GM12865 (cell line): Measurements from ENCODE around the gene ARHGAP30.

Experiments used
- DNase-seq: peaks from one replicate; pipeline ENCODE4 v3.0.0; 2010; ENCODE audit warnings: low read depth
- H3K4me3 ChIP-seq: 2 replicates; pipeline ENCODE4 v1.5.1; 2011; ENCODE audit warnings: mild to moderate bottlenecking, low read depth, low read length, control low read depth
- TF ChIP-seq, protein P1 (sequence below): IDR thresholded peaks from 2 replicates; pipeline ENCODE4 v1.5.1; 2011; ENCODE audit warnings: low read length, control low read depth, low read depth, inconsistent platforms; ENCODE audit not compliant: insufficient read depth; ENCODE audit errors: missing control alignments

The ARHGAP30 gene

DNA sequence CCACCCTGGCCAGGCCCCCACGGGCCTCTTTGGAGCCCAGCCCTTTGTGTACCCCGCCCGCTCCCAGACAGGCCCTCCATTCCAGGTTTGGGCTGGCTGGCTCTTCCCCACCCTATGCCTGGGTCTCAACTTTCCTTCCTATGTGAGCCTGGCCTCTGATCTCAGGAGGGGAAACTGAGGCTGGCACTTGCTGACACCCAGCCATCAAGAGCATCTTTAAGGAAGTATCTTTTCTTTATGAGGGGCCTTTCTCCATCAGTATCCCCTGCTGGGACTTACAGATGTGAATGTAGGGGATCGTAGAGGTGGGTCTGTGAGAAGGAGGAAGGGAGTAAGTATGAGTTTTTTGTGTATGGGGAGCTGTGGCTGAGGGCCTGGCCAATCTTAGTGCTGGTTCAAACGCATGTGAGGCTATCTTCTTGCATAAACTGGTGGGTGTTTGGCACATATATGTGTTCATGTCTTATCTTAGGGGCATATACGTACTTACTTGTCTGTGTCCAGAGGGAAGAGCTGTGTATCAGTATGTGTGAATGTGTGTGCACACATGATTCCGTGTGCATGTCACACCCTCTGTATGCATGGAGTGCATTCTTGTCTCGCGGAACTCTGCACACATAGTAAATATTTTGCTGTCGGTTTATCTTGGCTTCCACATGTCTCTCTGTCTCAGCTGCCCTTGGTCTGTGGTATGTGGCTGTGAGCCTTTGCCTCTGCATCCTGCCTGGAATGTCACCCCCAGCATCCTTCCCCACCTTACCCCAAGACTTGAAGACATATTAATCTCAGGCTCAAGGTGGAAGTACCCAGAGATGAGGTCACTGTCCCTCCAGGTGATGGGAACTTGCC, 14.3 kb upstream of the ARHGAP30 start:
- DNase-seq = no peak
- H3K4me3 ChIP-seq = no peak overlapping the region
- TF ChIP-seq, protein P1, sequence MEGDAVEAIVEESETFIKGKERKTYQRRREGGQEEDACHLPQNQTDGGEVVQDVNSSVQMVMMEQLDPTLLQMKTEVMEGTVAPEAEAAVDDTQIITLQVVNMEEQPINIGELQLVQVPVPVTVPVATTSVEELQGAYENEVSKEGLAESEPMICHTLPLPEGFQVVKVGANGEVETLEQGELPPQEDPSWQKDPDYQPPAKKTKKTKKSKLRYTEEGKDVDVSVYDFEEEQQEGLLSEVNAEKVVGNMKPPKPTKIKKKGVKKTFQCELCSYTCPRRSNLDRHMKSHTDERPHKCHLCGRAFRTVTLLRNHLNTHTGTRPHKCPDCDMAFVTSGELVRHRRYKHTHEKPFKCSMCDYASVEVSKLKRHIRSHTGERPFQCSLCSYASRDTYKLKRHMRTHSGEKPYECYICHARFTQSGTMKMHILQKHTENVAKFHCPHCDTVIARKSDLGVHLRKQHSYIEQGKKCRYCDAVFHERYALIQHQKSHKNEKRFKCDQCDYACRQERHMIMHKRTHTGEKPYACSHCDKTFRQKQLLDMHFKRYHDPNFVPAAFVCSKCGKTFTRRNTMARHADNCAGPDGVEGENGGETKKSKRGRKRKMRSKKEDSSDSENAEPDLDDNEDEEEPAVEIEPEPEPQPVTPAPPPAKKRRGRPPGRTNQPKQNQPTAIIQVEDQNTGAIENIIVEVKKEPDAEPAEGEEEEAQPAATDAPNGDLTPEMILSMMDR = no peak

DNA sequence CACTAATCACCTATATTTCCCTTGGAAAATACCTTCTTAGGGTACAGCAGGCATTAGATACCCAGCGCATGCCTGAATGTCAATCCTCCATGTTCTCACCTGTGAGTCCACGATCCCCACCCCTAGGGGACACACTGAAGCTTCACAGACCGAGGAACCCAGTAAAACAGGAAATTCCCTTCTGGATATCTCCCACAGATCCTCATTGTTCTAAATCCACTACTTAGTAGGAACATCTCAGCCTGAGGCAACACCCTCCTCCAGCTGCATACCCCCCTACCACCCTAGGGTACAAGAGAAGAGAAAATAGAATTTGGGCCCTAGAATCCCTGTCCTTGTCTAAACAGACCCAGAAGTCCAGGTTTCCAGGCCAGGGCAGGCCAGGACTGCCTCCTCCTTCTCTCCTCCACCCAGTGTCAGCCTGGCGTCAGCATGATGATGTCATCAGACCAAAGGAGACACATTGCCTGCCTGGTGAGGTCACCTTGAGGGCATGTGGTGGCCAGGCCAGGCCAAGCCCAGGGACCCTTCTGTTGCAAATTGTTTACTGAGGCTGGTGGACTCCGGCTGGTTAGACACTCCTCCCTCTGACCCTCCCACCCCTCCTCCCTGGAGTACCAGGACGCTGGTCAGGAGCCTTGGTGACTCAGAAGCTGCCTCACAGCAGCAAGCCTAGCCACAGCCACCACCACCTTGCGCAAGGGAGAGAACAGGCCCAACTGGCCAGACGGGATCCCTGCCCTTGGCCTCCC, 13.5 kb upstream of the ARHGAP30 start:
- no peak overlapping the region for H3K4me3 ChIP-seq
- TF ChIP-seq, protein P1 = no peak
- no peak for DNase-seq

DNA sequence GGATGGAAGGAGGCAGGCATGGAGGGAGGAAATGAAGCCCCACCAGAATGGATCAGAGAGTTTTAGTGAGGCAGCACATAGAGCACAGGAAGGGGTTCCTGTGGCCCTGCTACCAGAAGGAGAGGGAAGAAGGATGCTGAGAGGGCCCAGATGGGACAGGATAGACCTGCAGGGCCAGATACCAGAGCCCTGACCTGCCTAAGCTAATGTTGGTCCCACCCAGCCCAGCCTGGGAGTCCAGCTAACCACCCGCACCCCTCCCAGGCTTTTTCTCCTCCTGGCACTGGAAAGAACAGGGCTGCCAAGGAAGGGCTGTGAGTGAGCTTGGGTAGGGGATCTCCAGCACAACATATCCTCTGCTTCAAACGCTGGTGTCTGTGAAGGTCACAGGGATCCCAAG, 12.8 kb upstream of the ARHGAP30 start:
- H3K4me3 ChIP-seq = no peak overlapping the region
- TF ChIP-seq, protein P1 = no peak
- DNase-seq = no peak

DNA sequence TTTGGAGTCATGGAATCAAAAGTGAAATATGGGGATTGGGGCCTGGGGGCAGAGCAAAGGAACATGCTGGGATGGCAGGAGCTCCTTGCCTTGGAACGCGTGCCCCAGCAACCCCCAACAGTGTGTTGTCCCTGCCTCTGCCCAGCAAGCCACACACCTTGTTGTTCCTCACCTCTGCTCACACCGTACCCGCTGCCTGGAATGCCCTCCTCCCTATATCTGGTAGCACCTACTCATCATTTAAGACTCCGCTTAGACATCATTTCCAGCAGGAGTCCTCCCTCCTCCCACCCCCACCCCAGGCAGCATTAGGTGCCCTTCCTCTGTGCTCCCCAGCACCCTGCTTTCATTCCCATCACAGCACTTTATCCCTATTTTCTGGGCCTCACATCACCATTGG, 11.8 kb upstream of the ARHGAP30 start:
- TF ChIP-seq, protein P1 = no peak
- DNase-seq = no peak
- H3K4me3 ChIP-seq = no peak overlapping the region

DNA sequence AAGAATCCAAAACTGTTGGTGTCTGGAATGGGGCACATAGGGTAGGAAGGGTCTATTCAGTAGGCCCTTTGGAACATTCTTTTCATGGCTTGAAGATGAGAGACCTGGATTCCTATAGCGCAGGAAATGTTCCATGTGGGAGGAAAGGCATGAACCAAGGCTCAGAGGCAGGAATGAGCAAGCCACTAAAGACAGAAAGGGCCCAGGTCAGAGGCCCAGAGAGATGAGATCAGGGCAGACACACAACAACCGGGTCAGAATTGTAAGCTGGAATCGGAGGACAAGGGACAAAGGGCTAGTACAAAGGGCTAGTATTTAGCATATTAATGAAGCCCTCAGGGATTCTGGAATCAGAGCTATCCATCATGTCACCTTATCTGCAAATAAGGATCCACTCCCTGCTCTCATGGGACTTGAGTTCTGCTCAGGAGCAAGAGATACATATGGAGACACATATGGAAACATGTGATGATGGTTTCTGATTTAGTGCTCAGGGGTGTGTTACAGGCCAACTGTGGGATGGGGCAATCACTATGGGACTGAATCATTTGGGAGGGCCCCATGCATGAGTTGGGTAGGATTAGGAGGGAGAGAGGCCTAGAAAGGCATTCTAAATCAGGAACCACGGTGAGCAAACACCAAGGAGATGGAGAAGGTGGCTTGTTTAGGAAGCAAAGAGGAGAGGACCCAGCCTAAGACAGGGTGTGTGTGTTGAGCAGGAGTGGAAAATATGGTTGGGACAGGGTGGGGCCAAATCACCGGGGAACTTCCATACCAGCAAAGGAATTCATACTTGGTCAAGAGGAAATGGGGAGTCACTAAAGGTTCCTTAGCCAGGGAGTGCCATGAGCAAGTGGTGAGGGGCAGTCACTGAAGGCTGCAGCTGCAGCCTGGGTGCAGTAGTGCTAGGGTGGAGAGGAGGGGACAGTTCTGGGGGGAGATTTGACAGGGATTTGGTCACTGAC, 11.0 kb upstream of the ARHGAP30 start:
- no peak for DNase-seq
- TF ChIP-seq, protein P1 = no peak

DNA sequence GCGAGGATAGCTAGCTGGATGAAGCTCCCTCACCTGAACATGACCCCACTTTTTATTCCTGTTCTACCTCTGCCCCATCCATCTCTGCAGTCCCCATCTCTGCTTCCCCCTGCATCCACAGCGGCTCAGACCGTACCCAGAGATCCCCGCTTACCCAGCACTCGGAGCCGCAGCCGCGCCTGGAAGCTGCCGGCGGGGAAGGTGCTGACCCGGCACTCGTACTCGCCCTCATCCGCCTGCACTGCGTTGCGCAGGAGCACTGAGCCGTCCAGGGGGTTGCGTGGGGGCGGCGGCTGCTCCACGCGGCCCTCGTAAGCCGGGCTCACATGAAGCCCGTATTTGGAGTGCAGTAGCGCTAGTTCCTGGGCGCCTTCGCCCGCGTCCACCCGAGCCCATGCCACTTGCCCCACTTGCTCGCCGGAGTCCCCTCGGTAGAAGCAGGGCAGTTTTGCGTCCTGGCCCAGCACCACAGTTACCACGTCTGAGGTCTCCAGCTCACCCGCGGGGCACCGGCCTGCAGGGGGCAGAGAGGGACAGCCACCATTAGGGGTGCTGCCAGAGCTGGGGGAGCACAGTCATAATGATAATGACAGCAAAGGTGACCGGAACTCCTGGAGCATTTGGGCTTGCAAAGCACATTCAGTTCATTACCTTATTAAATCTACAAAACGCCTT, 9.9 kb upstream of the ARHGAP30 start:
- TF ChIP-seq, protein P1 = peak; percentile 29
- no peak overlapping the region for H3K4me3 ChIP-seq
- DNase-seq = peak; percentile 37

More for the DNA sequence above, 11.0 kb upstream of the ARHGAP30 start:
- H3K4me3 ChIP-seq = no peak overlapping the region
